Epithelial cell of prostate (primary cell): ENCODE results near the gene HOXC4.
A peak's percentile ranks its signal among the peaks of the same experiment; 100 is the strongest.

Experiments used
- DNase-seq: peaks from one replicate; pipeline ENCODE4 v3.0.0-alpha.2; 2011; ENCODE audit warnings: low read depth, low spot score
- H3K27ac ChIP-seq: fragments of 450-650 bp; 2 replicates; pipeline ENCODE4 v1.5.1; 2017; ENCODE audit warnings: mild to moderate bottlenecking

Gene HOXC4

GRCh38 chr12:54027442-54027786, 26.2 kb upstream of the HOXC4 start:
- no peak overlapping the region for H3K27ac ChIP-seq
- no peak for DNase-seq

GRCh38 chr12:54028314-54029201, 25.1 kb upstream of the HOXC4 start, which contains the start of gene HOXC6:
HOXC6 (plus strand) TSS chr12:54028440; CDS start chr12:54028522, 82 bp downstream.
- no peak within 1 kb of the TSS for H3K27ac ChIP-seq
- DNase-seq: no peak

- no peak overlapping the region for H3K27ac ChIP-seq
- DNase-seq: no peak
Measured at GRCh38 chr12:54029529-54030441, 23.9 kb upstream of the HOXC4 start.

GRCh38 chr12:54030442-54030801, 23.2 kb upstream of the HOXC4 start:
- DNase-seq: no peak
- H3K27ac ChIP-seq: no peak overlapping the region

- no peak overlapping the region for H3K27ac ChIP-seq
- no peak for DNase-seq
Measured at GRCh38 chr12:54030889-54031471, 22.7 kb upstream of the HOXC4 start.

GRCh38 chr12:54031480-54031879, 22.2 kb upstream of the HOXC4 start:
- no peak overlapping the region for H3K27ac ChIP-seq
- DNase-seq: no peak

GRCh38 chr12:54032086-54032619, 21.5 kb upstream of the HOXC4 start:
- DNase-seq: no peak
- no peak overlapping the region for H3K27ac ChIP-seq

- H3K27ac ChIP-seq: no peak within 1 kb of the TSS
- DNase-seq: no peak
Measured at GRCh38 chr12:54032627-54033100, 21.0 kb upstream of the HOXC4 start, which contains the start of gene HOXC5. HOXC5 (plus strand) TSS chr12:54033050; CDS start chr12:54033123, 73 bp downstream.

- DNase-seq: no peak
- no peak overlapping the region for H3K27ac ChIP-seq
Measured at GRCh38 chr12:54033106-54033979, 20.3 kb upstream of the HOXC4 start.

GRCh38 chr12:54033980-54034784, 19.5 kb upstream of the HOXC4 start:
- no peak overlapping the region for H3K27ac ChIP-seq
- no peak for DNase-seq

- no peak for DNase-seq
- no peak overlapping the region for H3K27ac ChIP-seq
Measured at GRCh38 chr12:54034785-54035310, 18.8 kb upstream of the HOXC4 start.

GRCh38 chr12:54035568-54036264, 17.9 kb upstream of the HOXC4 start:
- H3K27ac ChIP-seq: no peak overlapping the region
- no peak for DNase-seq

- H3K27ac ChIP-seq: no peak overlapping the region
- DNase-seq: peak; percentile 18
Measured at GRCh38 chr12:54036620-54037359, 16.8 kb upstream of the HOXC4 start.

GRCh38 chr12:54037360-54038283, 16.0 kb upstream of the HOXC4 start:
- no peak for DNase-seq
- no peak overlapping the region for H3K27ac ChIP-seq

GRCh38 chr12:54038284-54038870, 15.3 kb upstream of the HOXC4 start:
- H3K27ac ChIP-seq: no peak overlapping the region
- DNase-seq: no peak
